H9 (cell line): Measurements from ENCODE around the gene RASGRF2. TPM values are rescaled to one million over a fixed set of nuclear protein-coding genes. Genes with fewer than 3 reads are reported as not detected.
"Not testable (repeated sequence)": the region's sequence is repeated elsewhere in the genome, so short reads cannot be mapped to it uniquely, and the experiment has no call there.

Experiments used
- DNase-seq: peaks from one replicate; pipeline ENCODE4 v3.0.0-alpha.2; 2017
- H2AFZ ChIP-seq: one replicate; pipeline ENCODE4 v1.6.1; 2013; ENCODE audit warnings: mild to moderate bottlenecking, low read length, control low read depth, moderate library complexity
- H2AK5ac ChIP-seq: 2 replicates; pipeline ENCODE4 v1.6.1; 2013; ENCODE audit warnings: low read length, control low read depth, mixed read lengths; ENCODE audit not compliant: insufficient read length
- H2BK120ac ChIP-seq: one replicate; pipeline ENCODE4 v1.6.1; 2013; ENCODE audit warnings: low read depth, mild to moderate bottlenecking, low read length, control low read depth, inconsistent platforms; ENCODE audit not compliant: poor library complexity, severe bottlenecking
- H2BK12ac ChIP-seq: 2 replicates; pipeline ENCODE4 v1.6.1; 2013; ENCODE audit warnings: low read length, control low read depth, mixed read lengths, low read depth; ENCODE audit not compliant: insufficient read length
- H2BK15ac ChIP-seq: 2 replicates; pipeline ENCODE4 v1.6.1; 2013; ENCODE audit warnings: low read depth, low read length, control low read depth
- H2BK20ac ChIP-seq: one replicate; pipeline ENCODE4 v1.6.1; 2013; ENCODE audit warnings: low read depth, mild to moderate bottlenecking, low read length, control low read depth, inconsistent platforms; ENCODE audit not compliant: poor library complexity, severe bottlenecking
- H2BK5ac ChIP-seq: 2 replicates; pipeline ENCODE4 v1.6.1; 2013; ENCODE audit warnings: low read length, control low read depth, mixed read lengths; ENCODE audit not compliant: insufficient read length
- H3K14ac ChIP-seq: 2 replicates; pipeline ENCODE4 v1.6.1; 2013; ENCODE audit warnings: low read length, control low read depth; ENCODE audit not compliant: insufficient read depth
- H3K18ac ChIP-seq: 2 replicates; pipeline ENCODE4 v1.6.1; 2013; ENCODE audit warnings: low read depth, mild to moderate bottlenecking, mixed read lengths, low read length, control low read depth; ENCODE audit not compliant: insufficient read length
- H3K23ac ChIP-seq: 2 replicates; pipeline ENCODE4 v1.6.1; 2013; ENCODE audit warnings: low read length, control low read depth, mixed read lengths, low read depth; ENCODE audit not compliant: insufficient read length
- H3K23me2 ChIP-seq: 2 replicates; pipeline ENCODE4 v1.6.1; 2013; ENCODE audit warnings: low read depth, mild to moderate bottlenecking, mixed read lengths, low read length, control low read depth; ENCODE audit not compliant: insufficient read length, poor library complexity, severe bottlenecking
- H3K27ac ChIP-seq: 2 replicates; pipeline ENCODE4 v1.5.1; 2013; ENCODE audit warnings: low read length, control low read depth, mixed read lengths, low read depth; ENCODE audit not compliant: insufficient read length
- H3K27me3 ChIP-seq: 2 replicates; pipeline ENCODE4 v1.6.1; 2013; ENCODE audit warnings: low read length, control low read depth, inconsistent platforms; ENCODE audit not compliant: insufficient read depth
- H3K4ac ChIP-seq: 2 replicates; pipeline ENCODE4 v1.6.1; 2013; ENCODE audit warnings: low read depth, mild to moderate bottlenecking, control low read depth, inconsistent platforms, low read length, moderate library complexity
- H3K4me1 ChIP-seq: 2 replicates; pipeline ENCODE4 v1.6.1; 2013; ENCODE audit warnings: low read length, control low read depth, inconsistent platforms; ENCODE audit not compliant: insufficient read depth
- H3K4me2 ChIP-seq: 2 replicates; pipeline ENCODE4 v1.6.1; 2013; ENCODE audit warnings: low read length, control low read depth, mixed read lengths; ENCODE audit not compliant: insufficient read length, insufficient read depth
- H3K56ac ChIP-seq: 2 replicates; pipeline ENCODE4 v1.6.1; 2013; ENCODE audit warnings: low read depth, mild to moderate bottlenecking, mixed read lengths, low read length, control low read depth; ENCODE audit not compliant: insufficient read length
- H3K79me1 ChIP-seq: 2 replicates; pipeline ENCODE4 v1.6.1; 2013; ENCODE audit warnings: low read depth, mild to moderate bottlenecking, moderate library complexity, low read length, control low read depth, inconsistent platforms; ENCODE audit not compliant: insufficient read depth, poor library complexity, severe bottlenecking
- H3K79me2 ChIP-seq: 2 replicates; pipeline ENCODE4 v1.6.1; 2013; ENCODE audit warnings: low read length, control low read depth, inconsistent platforms; ENCODE audit not compliant: insufficient read depth
- H3K9ac ChIP-seq: 2 replicates; pipeline ENCODE4 v1.6.1; 2013; ENCODE audit warnings: low read length, control low read depth, mixed read lengths; ENCODE audit not compliant: insufficient read length; ENCODE audit errors: extremely low read depth
- H3K9me3 ChIP-seq: one replicate; pipeline ENCODE4 v1.6.1; 2013; ENCODE audit warnings: low read depth, low read length, inconsistent platforms; ENCODE audit not compliant: control insufficient read depth
- H3T11ph ChIP-seq: one replicate; pipeline ENCODE4 v1.6.1; 2013; ENCODE audit warnings: mild to moderate bottlenecking, low read length, control low read depth, inconsistent platforms
- H4K20me1 ChIP-seq: one replicate; pipeline ENCODE4 v1.6.1; 2013; ENCODE audit not compliant: control insufficient read depth, insufficient read length, insufficient read depth
- H4K5ac ChIP-seq: 2 replicates; pipeline ENCODE4 v1.6.1; 2013; ENCODE audit warnings: low read depth, mild to moderate bottlenecking, mixed read lengths, low read length, control low read depth; ENCODE audit not compliant: insufficient read length
- H4K8ac ChIP-seq: replicated peaks from 2 replicates; pipeline ENCODE4 v1.6.1; 2013; ENCODE audit warnings: low read length, control low read depth, mixed read lengths, low read depth; ENCODE audit not compliant: insufficient read length
- H4K91ac ChIP-seq: 2 replicates; pipeline ENCODE4 v1.6.1; 2013; ENCODE audit warnings: low read depth, mild to moderate bottlenecking, moderate library complexity, mixed read lengths, low read length, control low read depth; ENCODE audit not compliant: insufficient read length
- H3K27ac Mint-ChIP-seq, 3 experiments: 2 replicates in 2 of 3; 3 replicates in 1 of 3; pipeline ENCODE4 v1.8.0; 2020 to 2021; ENCODE audit warnings: mixed read lengths in 3 of 3, mild to moderate bottlenecking in 1 of 3, moderate library complexity in 1 of 3
- H3K27me3 Mint-ChIP-seq: 2 replicates; pipeline ENCODE4 v1.8.0; 2021; ENCODE audit warnings: low read depth, mild to moderate bottlenecking, moderate library complexity, mixed read lengths
- H3K36me3 Mint-ChIP-seq, 3 experiments: 2 replicates in 2 of 3; 3 replicates in 1 of 3; pipeline ENCODE4 v1.8.0; 2020 to 2021; ENCODE audit warnings: low read depth in 3 of 3, mixed read lengths in 3 of 3; ENCODE audit not compliant: insufficient read depth in 1 of 3
- H3K4me1 Mint-ChIP-seq, 2 experiments: 2 replicates each; pipeline ENCODE4 v1.8.0; 2020; ENCODE audit warnings: mixed read lengths in 2 of 2
- H3K4me3 Mint-ChIP-seq, 2 experiments: 2 replicates in 1 of 2; 3 replicates in 1 of 2; pipeline ENCODE4 v1.8.0; 2020 to 2021; ENCODE audit warnings: mild to moderate bottlenecking in 2 of 2, mixed read lengths in 2 of 2, moderate library complexity in 1 of 2
- H3K9me3 Mint-ChIP-seq, 2 experiments: 2 replicates in 1 of 2; 3 replicates in 1 of 2; pipeline ENCODE4 v1.8.0; 2020; ENCODE audit warnings: mild to moderate bottlenecking in 2 of 2, mixed read lengths in 2 of 2, moderate library complexity in 1 of 2
- WGBS: extraction: QIAGEN DNeasy Blood & Tissue Kit; methylation state at CpG from one replicate; pipeline ENCODE4 v1.1.7; 2013; ENCODE audit warnings: missing lambda C conversion rate, low lambda C conversion rate, mixed read lengths; ENCODE audit not compliant: insufficient read length; ENCODE audit errors: extremely low coverage; 5-methylcytosine and 5-hydroxymethylcytosine counted together
- total RNA-seq: library from RNA; stranded (reverse); gene quantifications from 2 replicates; pipeline ENCODE4 v1.2.1, GENCODE V29; 2021

Gene RASGRF2
- total RNA-seq, 1 experiment from 2014 or later, result 13.5 TPM

DNA sequence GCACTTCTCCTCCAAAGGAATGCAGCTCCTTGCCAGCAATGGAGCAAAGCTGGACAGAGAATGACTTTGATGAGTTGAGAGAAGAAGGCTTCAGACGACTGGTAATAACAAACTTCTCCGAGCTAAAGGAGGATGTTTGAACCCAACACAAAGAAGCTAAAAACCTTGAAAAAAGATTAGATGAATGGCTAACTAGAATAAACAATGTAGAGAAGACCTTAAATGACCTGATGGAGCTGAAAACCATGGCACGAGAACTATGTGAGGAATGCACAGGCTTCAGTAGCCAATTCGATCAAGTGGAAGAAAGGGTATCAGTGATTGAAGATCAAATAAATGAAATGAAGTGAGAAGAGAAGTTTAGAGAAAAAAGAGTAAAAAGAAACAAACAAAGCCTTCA lies 69.6 kb downstream of the RASGRF2 start:
- H3K27me3 ChIP-seq, H3T11ph ChIP-seq, H3K27ac Mint-ChIP-seq, H2BK5ac ChIP-seq, H3K23me2 ChIP-seq, H3K23ac ChIP-seq, H3K4me2 ChIP-seq, H3K79me2 ChIP-seq, H2AK5ac ChIP-seq, H3K9ac ChIP-seq, H3K4me1 ChIP-seq, H2BK12ac ChIP-seq, H3K27me3 Mint-ChIP-seq, H3K4ac ChIP-seq, H4K5ac ChIP-seq, H3K4me3 Mint-ChIP-seq, H3K27ac ChIP-seq, H4K91ac ChIP-seq, H3K9me3 ChIP-seq, H3K18ac ChIP-seq, DNase-seq, H2AFZ ChIP-seq, H3K14ac ChIP-seq, H2BK120ac ChIP-seq, H3K56ac ChIP-seq, H2BK15ac ChIP-seq, H3K79me1 ChIP-seq, H2BK20ac ChIP-seq, H4K8ac ChIP-seq, H4K20me1 ChIP-seq: not testable (repeated sequence)
- peaks cover 33 to 35% of the 10 kb centered on the region in 2 experiments for H3K9me3 Mint-ChIP-seq
- WGBS, result no CpG with 5 or more reads among the region's 4 CpGs
- peaks cover 7 to 11% of the 10 kb centered on the region in 2 experiments for H3K4me1 Mint-ChIP-seq
- peaks cover 14 to 39% (median 27%) of the 10 kb centered on the region in 3 experiments for H3K36me3 Mint-ChIP-seq

DNA sequence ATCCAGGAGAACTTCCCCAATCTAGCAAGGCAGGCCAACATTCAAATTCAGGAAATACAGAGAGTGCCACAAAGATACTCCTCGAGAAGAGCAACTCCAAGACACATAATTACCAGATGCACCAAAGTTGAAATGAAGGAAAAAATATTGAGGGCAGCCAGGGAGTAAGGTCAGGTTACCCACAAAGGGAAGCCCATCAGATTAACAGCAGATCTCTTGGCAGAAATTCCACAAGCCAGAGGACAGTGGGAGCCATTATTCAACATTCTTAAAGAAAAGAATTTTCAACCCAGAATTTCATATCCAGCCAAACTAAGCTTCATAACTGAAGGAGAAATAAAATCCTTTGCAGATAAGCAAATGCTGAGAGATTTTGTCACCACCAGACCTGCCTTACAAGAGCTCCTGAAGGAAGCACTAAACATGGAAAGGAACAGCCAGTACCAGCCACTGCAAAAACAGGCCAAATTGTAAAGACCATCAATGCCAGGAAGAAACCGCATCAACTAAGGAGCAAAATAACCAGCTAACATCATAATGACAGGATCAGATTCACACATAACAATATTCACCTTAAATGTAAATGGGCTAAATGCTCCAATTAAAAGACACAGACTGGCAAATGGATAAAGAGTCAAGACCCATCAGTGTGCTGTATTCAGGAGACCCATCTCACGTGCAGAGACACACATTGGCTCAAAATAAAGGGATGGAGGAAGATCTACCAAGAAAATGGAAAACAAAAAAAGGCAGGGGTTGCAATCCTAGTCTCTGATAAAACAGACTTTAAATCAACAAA lies 70.3 kb downstream of the RASGRF2 start:
- not testable (repeated sequence) for H3K4me1 Mint-ChIP-seq
- H3K27ac Mint-ChIP-seq, result peak overlapping the region in 1 of 3 experiments; percentile 52; a peak in 2 of 7 replicates
- no CpG with 5 or more reads among the region's 3 CpGs for WGBS

More for the DNA sequence above, 70.3 kb downstream of the RASGRF2 start:
- not testable (repeated sequence) for H3K23me2 ChIP-seq, H2AK5ac ChIP-seq, H3K56ac ChIP-seq, H3K27ac ChIP-seq, H3K23ac ChIP-seq, H3K9me3 ChIP-seq, H3K79me2 ChIP-seq, H2BK12ac ChIP-seq, H3K14ac ChIP-seq, H4K5ac ChIP-seq, H2BK5ac ChIP-seq, H4K8ac ChIP-seq, H2BK20ac ChIP-seq, H3K4me2 ChIP-seq, H2BK120ac ChIP-seq, H4K91ac ChIP-seq, H3K4ac ChIP-seq, H3K79me1 ChIP-seq, H2AFZ ChIP-seq, H3K4me3 Mint-ChIP-seq, H3K27me3 ChIP-seq, DNase-seq, H3K4me1 ChIP-seq, H2BK15ac ChIP-seq, H4K20me1 ChIP-seq, H3T11ph ChIP-seq, H3K27me3 Mint-ChIP-seq, H3K9ac ChIP-seq, H3K18ac ChIP-seq
- H3K36me3 Mint-ChIP-seq, result peaks cover 14 to 40% (median 31%) of the 10 kb centered on the region in 3 experiments
- H3K9me3 Mint-ChIP-seq, result peaks cover 38 to 39% of the 10 kb centered on the region in 2 experiments
